Upper lobe of left lung (tissue), 6 donors: ENCODE results near the gene TRIM37. TPM values are rescaled to one million over a fixed set of nuclear protein-coding genes. Genes with fewer than 3 reads are reported as not detected.
"Not testable (repeated sequence)": the region's sequence is repeated elsewhere in the genome, so short reads cannot be mapped to it uniquely, and the experiment has no call there.

Experiments
- ATAC-seq, 2 donors: fragments of 200-7000 bp; cut with Tn5 transposase; one replicate each; pipeline ENCODE4 v1.9.1; 2022; ENCODE audit warnings: mild to moderate bottlenecking in 2 of 2, moderate library complexity in 2 of 2; ENCODE audit not compliant: low FRiP score in 2 of 2
- DNase-seq, 2 donors: peaks; one replicate each; pipeline ENCODE4 v3.0.0-alpha.2; 2019 to 2020
- H3K27ac ChIP-seq, 4 donors: fragments of 200-600 bp; sonication (generic); one replicate each; pipeline ENCODE4 v1.5.1; 2016 to 2019
- H3K27me3 ChIP-seq, 4 donors: fragments of 200-600 bp; sonication (generic); one replicate each; pipeline ENCODE4 v1.5.1; 2017 to 2019
- H3K36me3 ChIP-seq, 4 donors: fragments of 200-600 bp; sonication (generic); one replicate each; pipeline ENCODE4 v1.5.1; 2016 to 2019
- H3K4me1 ChIP-seq, 4 donors: fragments of 200-600 bp; sonication (generic); one replicate each; pipeline ENCODE4 v1.5.1; 2018 to 2019
- H3K4me3 ChIP-seq, 4 donors: fragments of 200-600 bp; sonication (generic); one replicate each; pipeline ENCODE4 v1.5.1; 2017 to 2019; ENCODE audit warnings: mild to moderate bottlenecking in 2 of 4, moderate library complexity in 1 of 4
- H3K9me3 ChIP-seq, 4 donors: fragments of 200-600 bp; sonication (generic); one replicate each; pipeline ENCODE4 v1.5.1; 2018 to 2019
- CTCF ChIP-seq, 6 experiments: fragments of 450-650 bp in 4 of 6; fragments of 200-600 bp in 2 of 6; sonication (generic) in 2 of 6; IDR thresholded peaks; one replicate each; pipeline ENCODE4 v1.5.1; 2016 to 2019; ENCODE audit warnings: antibody characterized with exemption in 6 of 6
- EP300 ChIP-seq, 4 donors: sonication (generic); formaldehyde crosslinking; IDR thresholded peaks; one replicate each; pipeline ENCODE4 v1.5.1; 2017; ENCODE audit warnings: antibody characterized with exemption in 4 of 4, control low read depth in 2 of 4
- POLR2A ChIP-seq, 4 donors: fragments of 450-650 bp; IDR thresholded peaks; one replicate each; pipeline ENCODE4 v1.5.1; 2016 to 2017; ENCODE audit warnings: antibody characterized with exemption in 4 of 4, mild to moderate bottlenecking in 2 of 4
- POLR2AphosphoS5 ChIP-seq, 2 donors: sonication (generic); formaldehyde crosslinking; IDR thresholded peaks; one replicate each; pipeline ENCODE4 v1.5.1; 2017; ENCODE audit warnings: antibody characterized with exemption in 2 of 2
- whole genome bisulfite sequencing, 2 donors: methylation state at CpG; one replicate each; pipeline ENCODE4 v1.1.5; 2017 to 2018; 5-methylcytosine and 5-hydroxymethylcytosine counted together
- total RNA-seq, 6 donors: library from RNA; depleted of rRNA in 4 of 6; stranded (reverse); fragments of >200 nt in 4 of 6; gene quantifications; one replicate each; pipeline versions ENCODE4 v1.1.0 to v1.2.1, GENCODE V29; 2016 to 2021
- donor health status: DM: no; HTN: no; CAD: no; lungs with moderate emphysema.
- donor health status: DM: no; HTN: yes; CAD: no; lungs with severe emphysema.

Gene TRIM37
- total RNA-seq, 6 donors from 2014 or later: 13.0 to 30.4 (median 21.5) TPM

GRCh38 chr17:59149051-59149450 lies 42.4 kb upstream of the TRIM37 start:
- H3K27ac ChIP-seq: no peak overlapping the region
- no peaks in the 10 kb centered on the region for H3K36me3 ChIP-seq
- DNase-seq (no peak), ATAC-seq (no peak)
- no peak overlapping the region for H3K4me3 ChIP-seq
- TF ChIP-seq EP300 (IDR thresholded peaks at IDR 0.05) (no peak), POLR2AphosphoS5 (IDR thresholded peaks at IDR 0.05) (no peak), POLR2A (IDR thresholded peaks at IDR 0.05) (no peak), CTCF (IDR thresholded peaks at IDR 0.05) (no peak)
- H3K9me3 ChIP-seq: no peaks in the 10 kb centered on the region
- 77 to 91% methylated on average over 2 of the region's 2 CpGs for WGBS, 2 donors
- H3K27me3 ChIP-seq: no peaks in the 10 kb centered on the region
- H3K4me1 ChIP-seq: peaks cover 0 to 8% (median 5%) of the 10 kb centered on the region in 4 donors

GRCh38 chr17:59145571-59146096 lies 39.0 kb upstream of the TRIM37 start:
- WGBS, 2 donors: 92 to 93% methylated on average over 4 of the region's 4 CpGs
- Histone ChIP-seq H3K27me3 (no peaks in the 10 kb centered on the region), H3K27ac (no peak overlapping the region), H3K4me1 (no peaks in the 10 kb centered on the region), H3K4me3 (no peak overlapping the region), H3K36me3 (no peaks in the 10 kb centered on the region), H3K9me3 (no peaks in the 10 kb centered on the region)
- TF ChIP-seq POLR2A (IDR thresholded peaks at IDR 0.05) (no peak), EP300 (IDR thresholded peaks at IDR 0.05) (no peak), CTCF (IDR thresholded peaks at IDR 0.05) (no peak), POLR2AphosphoS5 (IDR thresholded peaks at IDR 0.05) (no peak)
- DNase-seq (no peak), ATAC-seq (no peak)

GRCh38 chr17:59141860-59142259 lies 35.2 kb upstream of the TRIM37 start:
- no peak for ATAC-seq
- WGBS, 2 donors: 96 to 100% methylated on average over 1 of the region's 1 CpG
- no peaks in the 10 kb centered on the region for H3K36me3 ChIP-seq
- TF ChIP-seq POLR2A (IDR thresholded peaks at IDR 0.05) (no peak), POLR2AphosphoS5 (IDR thresholded peaks at IDR 0.05) (no peak), EP300 (IDR thresholded peaks at IDR 0.05) (no peak), CTCF (IDR thresholded peaks at IDR 0.05) (no peak)
- no peaks in the 10 kb centered on the region for H3K27me3 ChIP-seq
- H3K27ac ChIP-seq: no peak overlapping the region
- H3K9me3 ChIP-seq: no peaks in the 10 kb centered on the region
- H3K4me1 ChIP-seq: no peaks in the 10 kb centered on the region
- DNase-seq: no peak
- no peak overlapping the region for H3K4me3 ChIP-seq

- Histone ChIP-seq H3K36me3 (no peaks in the 10 kb centered on the region), H3K27ac (no peak overlapping the region), H3K9me3 (no peaks in the 10 kb centered on the region), H3K27me3 (no peaks in the 10 kb centered on the region), H3K4me3 (no peak overlapping the region), H3K4me1 (no peaks in the 10 kb centered on the region)
- DNase-seq: no peak
- no peak for ATAC-seq
- TF ChIP-seq POLR2AphosphoS5 (IDR thresholded peaks at IDR 0.05): no peak
- no peak for TF ChIP-seq POLR2A (IDR thresholded peaks at IDR 0.05)
- TF ChIP-seq EP300 (IDR thresholded peaks at IDR 0.05): no peak
- no peak for TF ChIP-seq CTCF (IDR thresholded peaks at IDR 0.05)
- 93% methylated on average over 4 of the region's 4 CpGs for WGBS, 2 donors
Measured at GRCh38 chr17:59139939-59140338, 33.3 kb upstream of the TRIM37 start.

GRCh38 chr17:59138339-59138738 lies 31.7 kb upstream of the TRIM37 start:
- not testable (repeated sequence) for DNase-seq, H3K4me3 ChIP-seq, H3K27ac ChIP-seq, H3K27me3 ChIP-seq, H3K4me1 ChIP-seq, H3K9me3 ChIP-seq, ATAC-seq, H3K36me3 ChIP-seq
- WGBS, 2 donors: 94 to 95% methylated on average over 10 of the region's 10 CpGs
